IPS-NIHi11 (cell line): ENCODE data around the gene ZKSCAN1.
"Not testable (repeated sequence)": the region's sequence is repeated elsewhere in the genome, so short reads cannot be mapped to it uniquely, and the experiment has no call there.

Experiments used
- DNase-seq: peaks from one replicate; pipeline ENCODE4 v3.0.0; 2012; ENCODE audit warnings: mixed read lengths, low spot score

Gene ZKSCAN1

GRCh38 chr7:100015232-100016214 lies at the start of gene ZKSCAN1:
TSS of gene ZKSCAN1 (plus strand) at chr7:100015596. CDS start at chr7:100023507, 7,911 bp downstream.
- peak; percentile 97 for DNase-seq

GRCh38 chr7:99969298-99969697 lies 46.1 kb upstream of the ZKSCAN1 start:
- no peak for DNase-seq

GRCh38 chr7:99969813-99970212 lies 45.6 kb upstream of the ZKSCAN1 start:
- not testable (repeated sequence) for DNase-seq

- no peak for DNase-seq
Observed at GRCh38 chr7:99971242-99971641, 44.2 kb upstream of the ZKSCAN1 start.

DNA sequence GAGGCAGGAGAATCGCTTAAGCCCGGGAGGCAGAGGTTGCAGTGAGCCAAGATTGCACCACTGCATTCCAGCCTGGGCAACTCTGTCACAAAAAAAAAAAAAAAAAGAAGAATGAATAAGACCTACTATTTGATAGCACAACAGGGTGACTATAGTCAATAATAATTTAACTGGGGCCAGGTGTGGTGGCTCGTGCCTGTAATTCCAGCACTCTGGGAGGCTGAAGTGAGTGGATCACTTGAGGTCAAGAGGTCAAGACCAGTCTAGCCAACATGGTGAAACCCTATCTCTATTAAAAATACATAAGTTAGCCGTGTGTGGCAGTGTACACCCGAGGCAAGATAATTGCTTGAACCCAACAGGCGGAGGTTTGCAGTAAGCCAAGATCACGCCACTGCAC lies 41.6 kb upstream of the ZKSCAN1 start:
- not testable (repeated sequence) for DNase-seq

DNA sequence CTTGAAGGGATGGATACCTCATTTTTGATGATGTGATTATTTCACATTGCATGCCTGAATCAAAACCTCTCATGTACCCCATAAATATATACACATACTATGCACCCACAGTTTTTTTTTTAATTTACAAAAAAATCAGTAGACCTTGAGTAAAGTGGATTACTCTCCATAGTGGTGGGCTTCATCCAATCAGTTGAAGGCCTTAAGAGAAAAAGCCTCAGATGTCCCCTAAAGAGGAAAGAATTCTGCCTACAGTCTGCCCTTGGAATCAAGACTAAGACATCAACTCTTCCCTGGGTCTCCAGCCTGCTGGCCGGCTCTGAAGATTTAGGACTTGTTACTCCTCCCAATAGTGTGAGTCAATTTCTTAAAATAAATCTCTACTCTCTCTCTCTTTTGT lies 40.7 kb upstream of the ZKSCAN1 start:
- DNase-seq = no peak

GRCh38 chr7:99975782-99976521 lies 39.4 kb upstream of the ZKSCAN1 start, which contains the start of gene AZGP1:
TSS of gene AZGP1 (minus strand) at chr7:99976031. CDS start at chr7:99976020, 11 bp downstream.
- no peak for DNase-seq

DNA sequence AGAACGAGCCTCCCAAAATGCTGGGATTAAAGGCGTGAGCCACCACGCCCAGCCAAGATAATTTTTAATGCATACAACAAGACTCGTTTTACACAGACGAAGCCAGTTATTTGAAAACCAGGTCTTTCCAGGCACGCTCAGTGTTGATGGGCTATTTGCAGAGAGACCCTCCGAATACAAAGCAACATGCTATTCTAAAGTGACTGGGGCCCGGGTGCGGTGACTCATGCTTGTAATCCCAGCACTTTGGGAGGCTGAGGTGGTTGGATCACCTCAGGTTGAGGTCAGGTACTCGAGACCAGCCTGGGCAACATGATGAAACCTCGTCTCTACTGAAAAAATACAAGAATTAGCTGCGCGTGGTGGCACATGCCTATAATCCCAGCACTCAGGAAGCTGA lies 38.8 kb upstream of the ZKSCAN1 start:
- no peak for DNase-seq

GRCh38 chr7:99979814-99980225 lies 35.6 kb upstream of the ZKSCAN1 start:
- peak; percentile 32 for DNase-seq

DNA sequence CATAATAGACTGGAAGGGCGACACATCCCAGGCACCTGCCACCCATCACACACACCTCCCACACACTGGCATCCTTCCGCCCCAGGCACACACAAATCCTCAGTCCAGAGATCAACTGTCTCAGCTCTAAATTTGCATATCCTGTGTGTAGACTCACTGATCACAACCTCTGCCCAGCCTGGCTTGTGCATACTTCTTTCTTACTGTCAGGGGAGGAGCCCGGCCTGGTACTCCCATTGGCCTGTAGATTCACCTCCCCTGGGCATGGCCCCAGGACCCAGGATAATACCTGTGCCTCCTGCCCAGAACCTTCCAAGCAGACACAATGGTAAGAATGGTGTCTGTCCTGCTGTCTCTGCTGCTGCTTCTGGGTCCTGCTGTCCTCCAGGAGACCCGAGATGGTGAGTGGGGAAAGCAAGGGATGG lies 34.9 kb upstream of the ZKSCAN1 start:
- DNase-seq = not testable (repeated sequence)

DNA sequence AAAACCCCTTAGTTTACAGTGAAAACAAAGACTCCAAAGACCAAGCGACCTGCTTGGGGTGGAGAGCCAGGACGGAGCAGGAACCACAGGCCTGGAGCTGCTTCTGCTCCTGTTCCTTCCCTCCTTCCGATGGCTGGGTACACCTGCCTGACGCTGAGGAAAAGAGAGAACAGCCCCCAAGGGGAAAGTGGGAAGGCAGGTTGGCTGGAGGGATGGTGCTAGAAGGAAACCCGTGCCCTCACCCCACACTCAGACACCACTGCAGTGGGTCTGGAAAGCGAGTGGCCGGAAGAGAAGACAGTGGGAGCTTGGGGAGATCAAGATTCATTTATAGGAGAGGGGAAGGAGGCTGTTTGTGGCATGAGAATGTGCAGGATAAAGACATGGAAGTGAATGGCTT lies 34.3 kb upstream of the ZKSCAN1 start:
- not testable (repeated sequence) for DNase-seq

GRCh38 chr7:99984593-99984992 lies 30.8 kb upstream of the ZKSCAN1 start:
- no peak for DNase-seq

GRCh38 chr7:99987306-99987705 lies 28.1 kb upstream of the ZKSCAN1 start:
- DNase-seq = not testable (repeated sequence)

- DNase-seq = no peak
Observed at GRCh38 chr7:99987846-99988245, 27.6 kb upstream of the ZKSCAN1 start.

- no peak for DNase-seq
Observed at GRCh38 chr7:99990460-99990852, 24.9 kb upstream of the ZKSCAN1 start.

DNA sequence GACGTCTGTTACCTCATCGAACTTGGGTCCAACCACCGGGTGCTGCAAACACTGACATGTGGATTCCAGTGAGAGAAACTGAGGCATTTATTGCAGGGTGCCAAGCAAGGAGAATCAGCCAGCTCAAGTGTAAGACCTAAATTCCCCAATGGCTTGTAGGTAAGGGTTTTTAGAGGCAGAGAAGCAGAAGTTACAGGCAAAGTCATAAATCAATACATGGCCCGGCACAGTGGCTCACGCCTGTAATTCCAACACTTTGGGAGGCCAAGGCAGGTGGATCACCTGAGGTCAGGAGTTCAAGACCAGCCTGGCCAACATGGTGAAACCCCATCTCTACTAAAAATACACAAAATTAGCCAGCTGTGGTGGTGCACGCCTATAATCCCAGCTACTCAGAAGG lies 23.9 kb upstream of the ZKSCAN1 start:
- not testable (repeated sequence) for DNase-seq

- no peak for DNase-seq
Observed at GRCh38 chr7:99992330-99993038, 22.9 kb upstream of the ZKSCAN1 start.

GRCh38 chr7:99994819-99995218 lies 20.6 kb upstream of the ZKSCAN1 start:
- DNase-seq = no peak

GRCh38 chr7:99996755-99997544 lies 18.4 kb upstream of the ZKSCAN1 start:
- DNase-seq = no peak

DNA sequence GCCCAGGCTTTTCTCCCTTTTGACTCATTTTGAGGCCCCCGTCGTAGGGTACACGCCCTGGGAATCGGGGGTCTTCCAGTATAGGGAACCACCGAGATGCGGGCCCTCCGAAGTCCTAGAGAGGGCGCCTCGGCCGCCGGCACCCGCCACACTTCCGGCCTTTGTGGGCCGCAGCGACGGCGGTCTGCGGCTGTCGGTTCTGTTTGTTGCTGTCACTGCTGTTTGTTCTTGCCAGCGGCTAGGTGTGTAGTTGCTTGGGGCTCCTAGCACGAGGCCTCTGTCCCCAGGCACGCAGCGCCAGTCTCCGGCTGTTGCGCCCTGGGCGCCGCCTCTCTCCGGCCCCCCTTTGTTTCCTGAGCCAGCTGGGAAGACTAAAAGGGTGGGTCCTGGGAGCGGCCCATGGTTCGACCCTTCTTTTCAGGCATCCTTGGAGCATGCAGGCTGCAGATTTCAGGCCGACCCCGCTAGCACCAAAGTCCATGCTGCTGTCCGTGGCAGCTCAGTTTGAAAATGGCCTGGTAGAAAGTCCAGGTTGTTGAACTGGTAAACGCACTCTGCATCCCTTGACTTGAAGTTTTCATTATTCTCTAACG lies 17.8 kb upstream of the ZKSCAN1 start:
- DNase-seq = peak; percentile 53

DNA sequence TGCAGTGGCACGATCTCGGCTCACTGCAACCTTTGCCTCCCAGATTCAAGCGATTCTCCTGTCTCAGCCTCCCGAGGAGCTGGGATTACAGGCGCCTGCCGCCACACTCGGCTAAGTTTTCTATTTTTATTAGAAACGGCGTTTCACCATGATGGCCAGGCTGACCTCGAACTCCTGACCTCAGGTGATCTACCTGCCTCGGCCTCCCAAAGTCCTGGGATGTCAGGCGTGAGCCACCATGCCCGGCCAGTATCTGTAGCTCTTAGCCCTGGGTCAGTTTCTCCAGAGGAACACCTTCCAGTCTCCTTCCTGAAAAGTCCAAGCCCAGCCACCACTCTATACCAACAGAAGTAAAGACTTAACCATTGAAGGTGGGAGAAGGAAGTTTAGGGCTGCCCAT lies 15.2 kb upstream of the ZKSCAN1 start:
- DNase-seq = no peak
